Heart left ventricle (tissue), 16 donors: ENCODE measurements around the gene INHA. TPM values are rescaled to one million over a fixed set of nuclear protein-coding genes. Genes with fewer than 3 reads are reported as not detected.
A peak's percentile ranks its signal among the peaks of the same experiment; 100 is the strongest.

Experiments
- ATAC-seq, 4 donors: fragments of 200-7000 bp; cut with Tn5 transposase; one replicate each; pipeline ENCODE4 v1.9.1; 2020 to 2022; ENCODE audit warnings: moderate library complexity in 4 of 4, mild to moderate bottlenecking in 3 of 4, moderate number of reproducible peaks in 1 of 4
- DNase-seq, 5 donors: peaks; one replicate each; pipeline ENCODE4 v3.0.0-alpha.2; 2020
- H3K27ac ChIP-seq, 12 donors: fragments of 200-600 bp; sonication (generic) in 4 of 12; one replicate each; pipeline versions ENCODE4 v1.5.0 to v1.8.0; 2016 to 2022; ENCODE audit warnings: mild to moderate bottlenecking in 2 of 12
- H3K27me3 ChIP-seq, 9 donors: fragments of 200-600 bp; sonication (generic) in 2 of 9; one replicate each; pipeline versions ENCODE4 v1.5.1 to v1.8.0; 2016 to 2022; ENCODE audit warnings: mild to moderate bottlenecking in 3 of 9
- H3K36me3 ChIP-seq, 9 donors: fragments of 200-600 bp; sonication (generic) in 2 of 9; one replicate each; pipeline versions ENCODE4 v1.5.0 to v1.8.0; 2018 to 2022; ENCODE audit warnings: mild to moderate bottlenecking in 2 of 9
- H3K4me1 ChIP-seq, 12 donors: fragments of 200-600 bp; sonication (generic) in 4 of 12; one replicate each; pipeline versions ENCODE4 v1.5.0 to v1.8.0; 2016 to 2022; ENCODE audit warnings: mild to moderate bottlenecking in 3 of 12
- H3K4me3 ChIP-seq, 12 donors: fragments of 200-600 bp; sonication (generic) in 4 of 12; one replicate each; pipeline versions ENCODE4 v1.5.0 to v1.8.0; 2017 to 2022; ENCODE audit warnings: mild to moderate bottlenecking in 9 of 12, moderate library complexity in 4 of 12
- H3K9me3 ChIP-seq, 12 donors: fragments of 200-600 bp; sonication (generic) in 4 of 12; one replicate each; pipeline versions ENCODE4 v1.5.0 to v1.8.0; 2016 to 2022; ENCODE audit warnings: mild to moderate bottlenecking in 1 of 12
- CTCF ChIP-seq, 12 donors: fragments of 200-600 bp; sonication (generic) in 4 of 12; IDR thresholded peaks; one replicate each; pipeline versions ENCODE4 v1.5.0 to v1.8.0; 2018 to 2022; ENCODE audit warnings: antibody characterized with exemption in 12 of 12, mild to moderate bottlenecking in 5 of 12
- POLR2A ChIP-seq, 2 donors: fragments of 450-650 bp; IDR thresholded peaks; one replicate each; pipeline ENCODE4 v1.6.1; 2017; ENCODE audit warnings: antibody characterized with exemption in 2 of 2, mild to moderate bottlenecking in 2 of 2, moderate library complexity in 2 of 2
- WGBS, 4 donors: extraction: QIAGEN DNeasy Blood & Tissue Kit in 2 of 4; methylation state at CpG; one replicate each; pipeline versions ENCODE4 v1.1.5 to v1.1.7; 2013 to 2018; 5-methylcytosine and 5-hydroxymethylcytosine counted together
- intact Hi-C, 10 donors: fragments of 100-400 bp; cut with DNase I; formaldehyde crosslinking; loops; one replicate each; pipeline versions ENCODE4 v1.11.1 to v1.14.2; 2022
- polyA plus RNA-seq, 2 donors: library from polyadenylated mRNA; stranded (reverse); fragments of 200-250 nt; gene quantifications; one replicate each; pipeline ENCODE4 v1.2.3, GENCODE V29; 2013
- total RNA-seq, 9 donors: library from RNA; depleted of rRNA in 2 of 9; stranded (reverse); fragments of >200 nt in 2 of 9; fragmentation: NEBNext Ultra II Directional in 3 of 9; extraction: Animal tissue kit (Norgen Biotek cat#: 25700) in 3 of 9; gene quantifications; one replicate each; pipeline versions ENCODE4 v1.1.0 to v1.2.4, GENCODE V29; 2016 to 2023
- donor health status: ischemic (EF 13 %, LVEDD 7.1; RV severe dilation, severe dysfunction).
- donor health status: healthy with polysubstance abuse.
- donor health status: DM: no; HTN: yes; CAD: no.
- donor health status: DM: no; HTN: no; CAD: no.
- donor health status: ischemic (EF 25% LVEDD 6.9; RV normal size, moderate dysfunction).
- donor health status: ischemic (EF 25% LVEDD 5.7; RV mildly dilated, moderate dysfunction).
- donor health status: healthy.
- donor health status: DM: yes; HTN: yes; CAD: no.
- donor health status: ischemic (EF 35%, LVEDD 5.7; RV mildly dilated, moderate dysfunction).
- donor health status: nonischemic (EF 11% LVEDD 7.7; RV severe dilation, severe dysfunction).
- donor health status: DM: yes; HTN: yes; CAD: no.
- donor health status: PGD.
- donor health status: ischemic (EF 29% LVEDD 5.4; RV normal size, mild dysfunction).
- donor health status: nonischemic (EF 23%, LVEDD 6.1; RV moderate dilation, normal function).

INHA gene
- total and polyA plus RNA-seq, 11 donors: 0.52 to 14.2 (median 1.9) TPM

GRCh38 chr2:219614076-219614860 is 42.2 kb downstream of the INHA start:
- DNase-seq: no peak
- TF ChIP-seq POLR2A (IDR thresholded peaks at IDR 0.05) (no peak), CTCF (IDR thresholded peaks at IDR 0.05) (no peak)
- intact Hi-C loops: no loop called here
- H3K9me3 ChIP-seq: no peaks in the 10 kb centered on the region
- no peaks in the 10 kb centered on the region for H3K27me3 ChIP-seq
- H3K27ac ChIP-seq: peak overlapping the region in 1 of 12 donors; percentile 86
- no peak for ATAC-seq
- no peak overlapping the region for H3K4me3 ChIP-seq
- peaks cover 0 to 48% (median 17%) of the 10 kb centered on the region in 12 donors for H3K4me1 ChIP-seq
- 92 to 94% (median 93%) methylated on average over 11 of the region's 11 CpGs for WGBS, 4 donors
- H3K36me3 ChIP-seq: peaks cover 0 to 59% (median 28%) of the 10 kb centered on the region in 9 donors

- no peaks in the 10 kb centered on the region for H3K9me3 ChIP-seq
- intact Hi-C loops: no loop called here
- no peaks in the 10 kb centered on the region for H3K27me3 ChIP-seq
- H3K36me3 ChIP-seq: peaks cover 0 to 53% (median 23%) of the 10 kb centered on the region in 9 donors
- no peak for ATAC-seq
- H3K27ac ChIP-seq: peak overlapping the region in 2 of 12 donors; percentile 78 to 86
- peaks cover 0 to 42% (median 15%) of the 10 kb centered on the region in 12 donors for H3K4me1 ChIP-seq
- no peak for DNase-seq
- TF ChIP-seq CTCF (IDR thresholded peaks at IDR 0.05) (no peak), POLR2A (IDR thresholded peaks at IDR 0.05) (no peak)
- 92 to 95% (median 94%) methylated on average over 11 of the region's 11 CpGs for WGBS, 4 donors
- no peak overlapping the region for H3K4me3 ChIP-seq
These were observed 42.9 kb downstream of the INHA start for GRCh38 chr2:219615036-219615435.

GRCh38 chr2:219615894-219616293 is 43.8 kb downstream of the INHA start:
- intact Hi-C loops: no loop called here
- Histone ChIP-seq H3K4me1 (peaks cover 0 to 36% (median 15%) of the 10 kb centered on the region in 12 donors), H3K4me3 (no peak overlapping the region), H3K36me3 (peaks cover 0 to 46% (median 22%) of the 10 kb centered on the region in 9 donors), H3K9me3 (no peaks in the 10 kb centered on the region), H3K27ac (peak overlapping the region in 11 of 12 donors; percentile 57 to 86 (median 71)), H3K27me3 (no peaks in the 10 kb centered on the region)
- peak; percentile 31 to 60 (median 44) for ATAC-seq
- 53 to 68% (median 59%) methylated on average over 10 to 12 of the region's 12 CpGs for WGBS, 4 donors
- peak in 1 of 5 donors; percentile 54 for DNase-seq
- TF ChIP-seq POLR2A (IDR thresholded peaks at IDR 0.05) (no peak), CTCF (IDR thresholded peaks at IDR 0.05) (no peak)

DNA sequence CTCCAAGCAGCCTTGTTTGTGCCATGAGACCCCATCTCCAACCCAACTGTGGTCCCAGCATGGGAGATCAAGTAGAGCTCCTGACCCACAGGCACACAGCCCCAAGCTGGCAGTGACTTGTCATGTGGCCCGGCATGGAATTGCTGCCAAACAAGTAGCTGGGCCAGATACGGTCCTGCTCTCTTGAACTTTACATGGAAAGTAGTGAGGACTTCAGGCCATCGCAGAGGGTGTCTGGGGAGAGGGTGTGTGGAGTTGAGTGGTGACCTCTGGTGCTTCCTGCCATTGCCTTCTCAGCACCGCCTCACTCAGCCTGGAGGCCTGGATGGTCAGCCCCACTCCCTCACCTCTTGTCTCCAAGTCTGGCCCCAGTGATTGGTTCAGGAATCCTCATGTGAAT is 44.4 kb downstream of the INHA start:
- peak; percentile 85 to 88 (median 86) for ATAC-seq
- peak overlapping the region; percentile 47 to 86 (median 68) for H3K27ac ChIP-seq
- peaks cover 0 to 38% (median 15%) of the 10 kb centered on the region in 12 donors for H3K4me1 ChIP-seq
- no peak overlapping the region for H3K4me3 ChIP-seq
- intact Hi-C loops: no loop called here
- TF ChIP-seq CTCF (IDR thresholded peaks at IDR 0.05) (no peak), POLR2A (IDR thresholded peaks at IDR 0.05) (no peak)
- peaks cover 0 to 41% (median 21%) of the 10 kb centered on the region in 9 donors for H3K36me3 ChIP-seq
- H3K9me3 ChIP-seq: no peaks in the 10 kb centered on the region
- 49 to 59% (median 53%) methylated on average over 3 to 4 of the region's 4 CpGs for WGBS, 4 donors
- no peaks in the 10 kb centered on the region for H3K27me3 ChIP-seq
- DNase-seq: peak in 4 of 5 donors; percentile 63 to 83 (median 74)
